ENCODE results near the gene ZNF800.

The ZNF800 gene

GRCh38 chr7:127390186-127390816 lies 2.2 kb downstream of the ZNF800 start:
- no peak for DNase-seq (ENCODE audit: low read depth)

DNA sequence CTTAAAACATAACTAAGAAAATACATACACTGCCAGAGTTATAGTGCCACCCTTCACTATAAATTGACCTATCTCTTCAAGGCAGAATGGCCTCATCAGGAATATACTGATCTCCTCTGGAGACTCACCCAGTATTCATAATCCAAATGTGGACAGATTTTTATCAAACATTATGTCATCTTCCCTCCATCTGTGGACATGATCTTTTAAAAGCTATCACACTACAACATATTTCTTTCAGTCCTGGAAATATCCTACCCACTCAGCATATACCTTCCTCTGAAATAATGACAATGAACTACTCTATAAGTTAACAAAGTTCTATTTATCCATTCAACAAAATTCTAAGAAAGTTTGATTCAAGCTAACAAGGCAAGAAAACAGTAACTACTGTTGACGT lies 3.2 kb downstream of the ZNF800 start:
- DNase-seq (ENCODE audit: low read depth) = no peak

DNA sequence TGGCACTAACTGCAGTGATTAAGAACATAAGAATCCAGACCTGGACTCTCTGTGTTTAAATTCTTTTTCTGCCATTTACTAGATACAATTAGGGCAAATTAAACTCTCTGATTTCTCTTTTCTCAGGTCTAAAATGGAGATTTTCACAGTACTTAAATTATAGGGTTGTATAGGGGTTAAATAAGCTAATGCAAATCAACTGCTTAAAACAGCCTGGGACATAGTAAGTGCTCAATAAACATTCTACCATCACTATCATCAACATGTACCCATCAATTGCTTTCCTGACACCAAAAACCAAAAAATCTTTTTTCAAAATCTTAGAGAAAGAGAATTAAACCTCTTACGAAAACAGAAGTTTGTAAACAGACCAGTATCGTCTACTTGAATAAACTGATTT lies 4.5 kb downstream of the ZNF800 start:
- DNase-seq (ENCODE audit: low read depth) = no peak

DNA sequence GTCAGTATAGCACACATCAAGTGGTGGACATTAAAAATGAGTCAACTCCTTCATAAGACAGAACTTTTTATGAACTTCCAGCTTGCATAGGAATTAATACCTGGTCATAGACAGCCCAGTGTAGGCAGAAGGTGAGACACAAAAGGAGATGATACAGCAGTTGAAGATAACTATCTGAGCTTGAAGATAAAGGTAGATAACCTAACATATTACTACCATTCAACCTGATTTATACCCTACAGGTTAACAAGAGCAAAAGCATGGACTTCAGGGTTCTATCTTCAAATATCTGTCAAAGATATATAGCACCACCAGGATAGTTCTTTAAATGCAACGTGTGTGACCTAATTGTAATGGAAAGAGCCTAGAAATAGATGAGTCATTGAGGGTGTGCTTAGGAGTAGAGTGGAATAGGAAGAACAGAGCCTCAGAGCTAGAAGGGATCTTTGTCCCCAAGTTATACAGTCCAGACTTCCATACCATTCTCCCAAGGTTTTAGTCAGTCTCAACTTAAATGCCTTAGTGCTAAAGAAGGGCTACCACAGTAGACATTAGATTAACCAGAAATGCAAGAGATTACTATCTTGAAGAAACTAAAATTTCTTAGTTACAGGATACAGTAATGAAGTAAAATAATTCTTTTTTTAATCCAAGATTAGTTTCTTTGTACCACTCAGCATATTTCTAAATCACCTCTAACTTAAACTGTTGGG lies 9.2 kb downstream of the ZNF800 start:
- DNase-seq (ENCODE audit: low read depth) = no peak

DNA sequence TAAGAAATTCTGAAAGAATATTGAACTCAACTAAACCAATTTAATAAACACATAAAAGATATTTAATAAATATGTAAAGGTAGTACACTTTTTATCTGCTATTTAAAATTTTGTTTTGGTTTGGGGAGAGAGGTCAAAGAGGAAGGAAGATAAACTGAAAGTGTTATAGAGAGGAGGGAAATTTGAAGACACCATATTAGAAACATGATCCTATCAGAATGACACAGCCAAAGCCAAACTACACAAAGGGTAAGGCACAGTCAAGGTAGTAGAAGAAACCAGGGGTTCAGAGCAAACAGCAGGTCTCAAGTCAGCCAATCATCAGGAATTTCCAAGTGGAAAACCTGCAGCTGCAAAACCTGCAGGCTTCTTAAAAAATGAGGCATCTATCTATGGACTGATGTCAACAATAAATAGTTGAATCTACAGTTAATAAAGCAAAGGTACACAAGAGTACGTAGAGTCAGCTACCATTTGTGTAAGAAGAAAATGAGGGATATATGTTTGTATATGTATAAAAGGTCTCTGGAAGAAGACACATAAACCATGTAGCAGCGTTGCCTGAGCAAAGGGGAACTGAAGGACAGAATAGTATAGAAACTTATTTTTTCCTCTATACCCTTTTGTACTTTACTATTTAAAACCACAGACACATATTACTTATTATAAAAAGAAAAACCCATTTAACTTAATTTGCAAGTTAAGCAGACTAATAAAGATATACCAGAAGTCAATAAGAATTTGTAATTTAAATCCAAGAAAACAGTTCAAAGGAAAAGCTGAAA lies 10.0 kb downstream of the ZNF800 start:
- DNase-seq (ENCODE audit: low read depth) = no peak

DNA sequence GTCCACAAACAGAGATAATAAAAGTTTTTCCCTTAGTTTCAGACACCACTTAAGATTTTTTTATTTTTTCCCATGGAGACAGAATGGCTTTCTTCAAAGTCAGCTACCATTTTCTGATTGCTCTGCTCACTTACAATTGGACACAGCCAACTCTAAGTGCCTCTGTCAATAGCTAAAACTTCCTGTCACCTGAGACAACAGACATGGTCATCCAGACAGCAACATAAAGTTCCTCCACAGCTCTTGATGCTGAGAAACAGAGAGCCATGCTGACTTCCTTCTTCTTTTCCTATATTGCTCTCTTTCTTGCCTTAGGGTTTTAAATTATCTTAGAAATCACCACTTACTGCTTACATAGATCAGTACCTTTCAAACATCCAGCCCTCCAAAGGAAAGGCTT lies 12.0 kb downstream of the ZNF800 start:
- DNase-seq (ENCODE audit: low read depth) = no peak

DNA sequence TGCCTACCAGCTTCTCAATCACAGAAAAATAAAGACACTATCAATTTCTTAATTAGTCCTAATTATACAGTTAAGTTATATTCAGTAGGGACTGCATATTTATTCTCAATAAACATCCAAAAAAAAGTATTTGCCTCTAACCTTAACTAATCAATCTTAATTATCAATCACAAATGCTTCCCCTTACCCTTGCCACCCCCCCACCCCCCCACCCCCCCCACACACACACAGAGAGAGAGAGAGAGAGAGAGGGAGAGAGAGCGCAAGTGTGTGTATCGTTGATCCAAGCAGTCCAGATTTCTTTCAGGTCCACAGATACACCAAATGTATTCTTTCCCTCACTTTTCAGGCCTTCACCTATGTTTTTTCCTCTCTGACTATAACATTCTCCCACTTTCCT lies 12.9 kb downstream of the ZNF800 start:
- DNase-seq (ENCODE audit: low read depth) = no peak

GRCh38 chr7:127378537-127378936 lies 14.0 kb downstream of the ZNF800 start:
- DNase-seq (ENCODE audit: low read depth) = no peak

DNA sequence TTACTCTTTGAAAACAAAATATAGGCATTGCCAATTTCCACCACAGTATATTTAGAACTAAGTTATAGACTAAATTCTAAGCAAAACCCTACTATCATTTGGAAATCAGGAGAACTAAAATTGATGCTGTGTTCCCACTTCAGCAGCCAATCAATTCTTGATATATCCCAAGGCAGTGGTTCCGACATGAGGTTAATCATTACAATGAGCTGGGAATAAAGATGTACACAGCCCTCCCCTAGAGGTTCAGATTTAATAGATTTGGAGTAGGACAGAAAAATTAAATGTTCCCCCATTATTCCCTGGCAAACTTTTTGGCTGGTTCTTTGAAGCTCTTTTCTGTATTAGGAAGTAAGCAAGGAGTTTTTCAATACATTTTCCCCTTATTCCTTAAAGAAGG lies 15.1 kb downstream of the ZNF800 start:
- no peak for DNase-seq (ENCODE audit: low read depth)

DNA sequence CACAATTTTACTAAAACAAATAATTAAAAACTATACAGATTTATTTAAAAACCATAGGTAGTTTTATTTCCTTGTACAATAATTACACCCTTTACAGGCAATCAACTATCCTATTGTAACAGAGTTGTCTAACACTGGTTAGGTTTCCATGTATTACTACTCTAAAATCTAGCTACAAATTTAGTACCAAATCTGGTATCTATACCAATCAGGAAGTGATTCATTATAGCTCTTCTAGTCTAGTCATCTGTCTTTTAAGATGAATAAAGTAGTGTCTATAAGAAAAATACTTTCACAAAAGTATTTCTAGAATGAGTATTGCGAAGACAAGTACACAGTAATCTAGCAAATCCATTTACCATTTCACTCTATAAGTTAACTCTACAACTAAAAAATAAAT lies 16.9 kb downstream of the ZNF800 start:
- no peak for DNase-seq (ENCODE audit: low read depth)

DNA sequence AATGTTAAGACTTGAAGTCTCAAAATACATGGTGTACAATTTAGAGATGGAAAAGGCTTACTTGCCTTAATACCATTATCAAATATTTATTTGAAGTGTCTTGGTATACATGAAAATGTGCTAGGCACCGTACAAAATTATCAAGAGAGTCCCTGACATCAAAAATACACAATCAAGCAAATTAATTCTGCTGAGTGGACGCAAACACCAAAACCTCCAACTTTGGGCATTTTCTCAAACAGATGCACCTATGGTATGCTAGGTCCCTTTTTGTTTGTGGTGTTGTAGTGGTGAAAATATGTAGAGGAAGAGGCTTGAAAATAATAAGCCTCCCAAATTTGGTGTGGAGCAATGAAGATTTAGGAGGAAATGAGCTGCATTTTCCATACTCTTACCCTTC lies 24.8 kb downstream of the ZNF800 start:
- DNase-seq (ENCODE audit: low read depth) = no peak

DNA sequence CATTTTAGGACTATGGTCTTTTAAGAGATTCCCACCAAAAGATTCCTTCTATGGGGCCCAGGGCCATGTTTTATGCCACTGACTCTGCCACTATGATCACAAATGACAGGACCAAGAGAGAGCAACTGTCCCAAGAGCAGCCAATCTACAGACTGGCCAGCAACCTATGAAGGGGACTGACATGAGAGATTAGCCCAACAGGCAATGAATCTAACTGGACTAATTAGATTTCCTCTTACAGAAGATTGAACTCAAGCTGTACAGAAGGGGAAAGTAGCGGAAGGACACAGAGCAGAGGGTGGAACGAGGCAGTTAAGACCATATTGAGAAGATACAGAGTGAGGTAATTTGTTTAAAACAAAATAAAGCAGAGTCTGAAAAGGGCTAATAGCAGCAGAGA lies 25.8 kb downstream of the ZNF800 start:
- DNase-seq (ENCODE audit: low read depth) = no peak

- DNase-seq (ENCODE audit: low read depth) = no peak
Measured at GRCh38 chr7:127365957-127366315, 26.6 kb downstream of the ZNF800 start.

DNA sequence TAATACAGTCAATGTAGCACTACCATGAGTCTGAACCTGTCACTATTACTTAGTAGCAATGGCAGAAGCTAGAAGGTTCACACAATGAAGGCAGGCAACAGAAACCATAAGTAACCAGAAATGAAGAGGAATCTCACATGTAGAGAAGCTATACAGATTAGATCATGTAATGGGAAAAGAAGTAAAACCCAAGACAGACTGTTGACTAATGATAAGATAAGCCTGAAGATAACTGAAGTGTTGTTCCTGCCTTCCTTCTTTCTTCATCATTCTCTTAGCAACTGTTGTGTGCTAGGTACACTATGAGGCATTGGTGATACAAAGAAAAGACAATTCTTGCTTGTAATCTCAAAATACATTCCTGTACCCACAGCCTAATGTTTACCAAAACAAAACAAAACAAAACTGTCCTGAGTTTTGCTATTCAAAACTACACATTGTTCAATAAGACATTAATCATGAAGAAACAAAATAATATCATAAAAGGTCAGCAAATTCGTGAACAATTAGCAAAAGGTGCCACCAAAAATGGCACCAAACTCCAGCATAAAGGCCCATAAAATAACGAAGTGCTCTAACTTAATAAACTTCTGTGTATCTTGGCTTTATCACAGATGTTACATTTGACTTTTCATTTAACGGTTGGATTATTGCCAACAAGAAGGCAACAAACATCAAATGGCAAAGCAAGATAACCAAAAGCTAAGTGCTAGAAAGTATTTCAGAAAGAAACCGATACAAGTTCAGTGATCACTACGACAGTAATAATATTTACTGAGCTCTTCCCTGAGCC lies 27.1 kb downstream of the ZNF800 start:
- DNase-seq (ENCODE audit: low read depth) = no peak

DNA sequence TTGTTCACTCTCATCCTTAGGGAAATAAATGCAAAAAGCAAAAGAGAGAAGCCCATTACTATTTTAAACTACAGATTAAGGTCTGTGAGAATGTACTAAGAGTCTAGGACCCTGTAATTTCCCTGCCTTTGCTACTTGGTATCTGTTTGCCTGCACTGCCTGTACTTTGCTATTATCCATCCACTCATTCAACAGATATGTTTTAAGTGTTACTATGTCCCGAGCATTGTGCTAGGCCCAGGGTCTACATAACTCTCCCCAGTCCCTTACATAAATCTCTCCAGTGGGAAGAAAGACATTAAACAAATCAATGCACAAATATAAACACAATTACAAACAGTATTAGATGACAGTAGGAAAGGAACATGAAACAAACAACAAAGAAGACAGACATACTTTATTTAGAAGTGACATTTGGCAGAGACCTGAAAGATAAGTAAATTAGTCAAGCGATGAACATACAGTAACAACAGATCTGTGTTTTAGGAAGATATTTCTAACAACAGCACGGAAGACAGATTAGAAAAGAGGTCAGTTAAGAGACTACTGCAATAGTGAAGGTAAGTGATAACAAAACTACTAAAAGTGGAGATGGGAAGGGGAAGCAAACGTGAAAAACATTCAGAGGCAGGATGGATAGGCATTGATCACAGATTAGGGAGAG lies 30.0 kb downstream of the ZNF800 start:
- no peak for DNase-seq (ENCODE audit: low read depth)

DNA sequence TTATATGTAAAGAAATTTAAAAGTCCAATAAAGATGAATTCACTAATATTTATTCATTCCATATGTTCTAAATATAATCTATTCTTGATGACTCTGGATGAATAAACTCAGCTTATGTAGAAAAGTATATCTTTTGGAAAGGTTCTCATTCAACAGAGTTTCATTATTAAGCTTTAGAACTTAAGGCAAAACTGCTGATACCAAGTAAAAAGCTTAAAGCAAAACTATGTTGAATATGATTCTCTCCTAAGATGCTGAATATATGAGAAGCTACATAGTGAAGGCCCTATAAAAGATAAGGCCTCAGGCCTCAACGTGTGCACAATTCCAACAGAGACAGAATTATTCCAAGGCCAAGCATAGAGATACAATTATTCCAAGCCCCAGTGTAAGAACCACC lies 30.8 kb downstream of the ZNF800 start:
- no peak for DNase-seq (ENCODE audit: low read depth)

GRCh38 chr7:127359011-127359410 lies 33.5 kb downstream of the ZNF800 start:
- no peak for DNase-seq (ENCODE audit: low read depth)

- no peak for DNase-seq (ENCODE audit: low read depth)
Measured at GRCh38 chr7:127353897-127354296, 38.6 kb downstream of the ZNF800 start.

GRCh38 chr7:127350586-127350985 lies 41.9 kb downstream of the ZNF800 start:
- DNase-seq (ENCODE audit: low read depth) = no peak

GRCh38 chr7:127349881-127350280 lies 42.6 kb downstream of the ZNF800 start:
- DNase-seq (ENCODE audit: low read depth) = no peak

DNA sequence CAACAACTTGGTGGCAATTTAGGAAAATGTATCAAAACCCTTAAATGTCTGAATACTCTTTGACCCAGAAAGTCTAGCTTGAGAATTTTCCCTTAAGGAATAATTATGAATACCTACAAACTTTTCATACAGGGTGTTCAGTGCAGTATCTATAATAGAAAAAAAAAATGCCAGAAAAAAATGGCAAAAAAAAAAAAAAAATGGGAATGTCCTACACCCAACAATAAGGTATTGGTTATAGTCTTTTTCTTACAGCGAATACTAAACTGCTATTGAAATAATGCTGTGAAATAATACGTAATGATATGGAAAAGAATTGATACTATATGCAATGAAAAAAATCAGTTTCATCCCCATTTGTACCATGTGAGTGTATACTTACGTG lies 44.3 kb downstream of the ZNF800 start:
- DNase-seq (ENCODE audit: low read depth) = no peak

Data from non-pigmented ciliary epithelial cell (primary cell).